Measurements from ENCODE around the gene RBFOX2. TPM values are rescaled to one million over a fixed set of nuclear protein-coding genes. Genes with fewer than 3 reads are reported as not detected.

Gene RBFOX2
- total and polyA plus RNA-seq, 2 donors (not counting 1 experiment from before 2014, with no cell fraction given), result not detected

- no peak for ATAC-seq (ENCODE audit: low read depth)
- H3K4me3 Mint-ChIP-seq, result no peak overlapping the region
- H3K27ac Mint-ChIP-seq, result no peak overlapping the region
- H3K27me3 Mint-ChIP-seq, result peaks cover 18% of the 10 kb centered on the region
- Histone ChIP-seq H2AFZ (ENCODE audit: insufficient read depth, low read depth, low read length, poor library complexity, severe bottlenecking) (no peak overlapping the region), H3K27me3 (replicated peaks in 1 of 4; ENCODE audit: control extremely low read depth in 1 of 4, control insufficient read depth in 3 of 4, insufficient read depth in 4 of 4, low read length in 3 of 4) (peaks cover 0 to 10% (median 4%) of the 10 kb centered on the region in 4 experiments), H3K27ac (ENCODE audit: low read length in 2 of 2) (no peak overlapping the region), H4K20me1 (ENCODE audit: control insufficient read depth, insufficient read depth, low read length, poor library complexity, severe bottlenecking) (no peaks in the 10 kb centered on the region), H3K9me3 (ENCODE audit: control extremely low read depth in 1 of 3, control insufficient read depth in 2 of 3, insufficient read depth in 1 of 3, low read length in 2 of 3) (peaks cover 0 to 6% (median 4%) of the 10 kb centered on the region in 3 donors), H3K9ac (ENCODE audit: low read length) (no peak overlapping the region), H3K4me1 (ENCODE audit: control insufficient read depth in 2 of 2, insufficient read depth in 2 of 2, low read length in 2 of 2) (no peaks in the 10 kb centered on the region), H3K36me3 (replicated peaks in 1 of 2; ENCODE audit: control extremely low read depth in 1 of 2, control insufficient read depth in 1 of 2, extremely low read depth in 1 of 2, insufficient read depth in 2 of 2, low read length in 1 of 2) (no peaks in the 10 kb centered on the region), H3K79me2 (ENCODE audit: control insufficient read depth, insufficient read depth, low read length) (no peaks in the 10 kb centered on the region), H3K4me3 (ENCODE audit: control extremely low read depth in 1 of 5, extremely low read depth in 1 of 5, insufficient read depth in 1 of 5, low read depth in 2 of 5, low read length in 4 of 5) (no peak overlapping the region), H3K4me2 (replicated peaks; ENCODE audit: low read depth, low read length, poor library complexity, severe bottlenecking) (no peak overlapping the region)
- ChIA-PET POLR2A (no interaction called here), CTCF (no interaction called here)
- TF ChIP-seq CTCF (IDR thresholded peaks at IDR 0.05) (no peak), EZH2 (IDR thresholded peaks at IDR 0.05; ENCODE audit: borderline replicate concordance, insufficient read depth, low read depth, low read length, poor library complexity, severe bottlenecking) (no peak)
- H3K4me1 Mint-ChIP-seq, result no peaks in the 10 kb centered on the region
- H3K9me3 Mint-ChIP-seq (ENCODE audit: insufficient read depth), result no peaks in the 10 kb centered on the region
- 97% methylated on average over 3 of the region's 7 CpGs for WGBS (ENCODE audit: insufficient coverage)
- no peak for DNase-seq
- intact Hi-C loops (cut with micrococcal nuclease), result no loop called here
Measured at GRCh38 chr22:35708453-35708852, 320.2 kb downstream of the RBFOX2 start.

- Mint-ChIP-seq H3K27ac (no peak overlapping the region), H3K4me1 (no peaks in the 10 kb centered on the region)
- H3K27me3 ChIP-seq (replicated peaks in 1 of 4; ENCODE audit: control extremely low read depth in 1 of 4, control insufficient read depth in 3 of 4, insufficient read depth in 4 of 4, low read length in 3 of 4), result peaks cover 0 to 2% (median 0%) of the 10 kb centered on the region in 4 experiments
Measured at GRCh38 chr22:35705141-35705540, 323.5 kb downstream of the RBFOX2 start.

More at GRCh38 chr22:35705141-35705540, 323.5 kb downstream of the RBFOX2 start:
- POLR2A ChIA-PET, result no interaction called here
- H3K4me1 ChIP-seq (ENCODE audit: control insufficient read depth in 2 of 2, insufficient read depth in 2 of 2, low read length in 2 of 2), result no peaks in the 10 kb centered on the region
- TF ChIP-seq EZH2 (IDR thresholded peaks at IDR 0.05; ENCODE audit: borderline replicate concordance, insufficient read depth, low read depth, low read length, poor library complexity, severe bottlenecking) (no peak), CTCF (IDR thresholded peaks at IDR 0.05) (no peak)
- DNase-seq, result no peak
- no peak overlapping the region for H3K9ac ChIP-seq (ENCODE audit: low read length)
- no peaks in the 10 kb centered on the region for H3K36me3 ChIP-seq (replicated peaks in 1 of 2; ENCODE audit: control extremely low read depth in 1 of 2, control insufficient read depth in 1 of 2, extremely low read depth in 1 of 2, insufficient read depth in 2 of 2, low read length in 1 of 2)
- peaks cover 8% of the 10 kb centered on the region for H3K27me3 Mint-ChIP-seq
- no peak overlapping the region for H3K4me3 Mint-ChIP-seq
- H3K9me3 Mint-ChIP-seq (ENCODE audit: insufficient read depth), result no peaks in the 10 kb centered on the region
- no peaks in the 10 kb centered on the region for H3K79me2 ChIP-seq (ENCODE audit: control insufficient read depth, insufficient read depth, low read length)
- no peak overlapping the region for H3K27ac ChIP-seq (ENCODE audit: low read length in 2 of 2)
- intact Hi-C loops (cut with micrococcal nuclease), result no loop called here
- H3K4me2 ChIP-seq (replicated peaks; ENCODE audit: low read depth, low read length, poor library complexity, severe bottlenecking), result no peak overlapping the region
- WGBS (ENCODE audit: insufficient coverage), result no CpG with 5 or more reads among the region's 3 CpGs
- ATAC-seq (ENCODE audit: low read depth), result no peak
- CTCF ChIA-PET, result interaction anchor here (0.6 to 0.7 kb wide), 2 partner anchors 34 to 90 kb away, joined by 3 to 4 read pairs; no protein-coding TSS in a partner anchor
- H2AFZ ChIP-seq (ENCODE audit: insufficient read depth, low read depth, low read length, poor library complexity, severe bottlenecking), result no peak overlapping the region
- no peak overlapping the region for H3K4me3 ChIP-seq (ENCODE audit: control extremely low read depth in 1 of 5, extremely low read depth in 1 of 5, insufficient read depth in 1 of 5, low read depth in 2 of 5, low read length in 4 of 5)
- H3K9me3 ChIP-seq (ENCODE audit: control extremely low read depth in 1 of 3, control insufficient read depth in 2 of 3, insufficient read depth in 1 of 3, low read length in 2 of 3), result no peaks in the 10 kb centered on the region
- no peaks in the 10 kb centered on the region for H4K20me1 ChIP-seq (ENCODE audit: control insufficient read depth, insufficient read depth, low read length, poor library complexity, severe bottlenecking)

Data from B cell (primary cell).